Left lung (tissue), 10 donors: ENCODE data around the gene PRTG. TPM values are rescaled to one million over a fixed set of nuclear protein-coding genes. Genes with fewer than 3 reads are reported as not detected.

Experiments used
- ATAC-seq: fragments of 200-7000 bp; cut with Tn5 transposase; one replicate; pipeline ENCODE4 v1.9.1; 2020; ENCODE audit warnings: moderate library complexity
- DNase-seq, 4 donors: peaks; one replicate each; pipeline ENCODE4 v3.0.0-alpha.2; 2013 to 2020
- H3K27ac ChIP-seq, 2 donors: fragments of 200-600 bp; sonication (generic) in 1 of 2; one replicate each; pipeline versions ENCODE4 v1.5.0 to v1.8.0; 2020 to 2021
- H3K27me3 ChIP-seq, 2 donors: fragments of 200-600 bp; sonication (generic) in 1 of 2; one replicate each; pipeline versions ENCODE4 v1.5.0 to v1.8.0; 2020 to 2021
- H3K36me3 ChIP-seq, 2 donors: fragments of 200-600 bp; sonication (generic) in 1 of 2; one replicate each; pipeline versions ENCODE4 v1.5.0 to v1.8.0; 2020 to 2021
- H3K4me1 ChIP-seq, 2 donors: fragments of 200-600 bp; one replicate each; pipeline ENCODE4 v1.8.0; 2021
- H3K4me3 ChIP-seq, 2 donors: fragments of 200-600 bp; sonication (generic) in 1 of 2; one replicate each; pipeline versions ENCODE4 v1.5.0 to v1.8.0; 2020 to 2021; ENCODE audit warnings: mild to moderate bottlenecking in 1 of 2
- H3K9me3 ChIP-seq, 2 donors: fragments of 200-600 bp; sonication (generic) in 1 of 2; one replicate each; pipeline versions ENCODE4 v1.5.0 to v1.8.0; 2020 to 2021
- CTCF ChIP-seq, 2 donors: fragments of 200-600 bp; sonication (generic) in 1 of 2; IDR thresholded peaks; one replicate each; pipeline versions ENCODE4 v1.5.0 to v1.8.0; 2021; ENCODE audit warnings: antibody characterized with exemption in 2 of 2
- intact Hi-C, 2 donors: fragments of 100-400 bp; cut with DNase I; formaldehyde crosslinking; loops; one replicate each; pipeline versions ENCODE4 v1.11.2 to v1.14.2; 2022
- polyA plus RNA-seq, 6 donors: library from polyadenylated mRNA; unstranded; fragments of 120-200 nt; gene quantifications; one replicate each; pipeline ENCODE4 v1.2.1, GENCODE V29; 2013; ENCODE audit not compliant: insufficient read length in 6 of 6
- total RNA-seq, 2 donors: library from RNA; stranded (reverse); fragmentation: NEBNext Ultra II Directional; extraction: Animal tissue kit (Norgen Biotek cat#: 25700); gene quantifications; one replicate each; pipeline ENCODE4 v1.2.1, GENCODE V29; 2021
- donor health status: DM: no; HTN: yes; CAD: no.
- donor health status: DM: no; HTN: no; CAD: no.

The PRTG gene
- total and polyA plus RNA-seq, 8 donors, result 6.7 to 10.7 (median 6.8) TPM

GRCh38 chr15:55707518-55707917 lies 35.4 kb downstream of the PRTG start:
- no peak for TF ChIP-seq CTCF (IDR thresholded peaks at IDR 0.05)
- Histone ChIP-seq H3K4me1 (no peaks in the 10 kb centered on the region), H3K4me3 (no peak overlapping the region), H3K36me3 (no peaks in the 10 kb centered on the region), H3K27me3 (no peaks in the 10 kb centered on the region), H3K9me3 (no peaks in the 10 kb centered on the region), H3K27ac (no peak overlapping the region)
- no peak for ATAC-seq
- DNase-seq, result no peak
- intact Hi-C loops, result no loop called here

DNA sequence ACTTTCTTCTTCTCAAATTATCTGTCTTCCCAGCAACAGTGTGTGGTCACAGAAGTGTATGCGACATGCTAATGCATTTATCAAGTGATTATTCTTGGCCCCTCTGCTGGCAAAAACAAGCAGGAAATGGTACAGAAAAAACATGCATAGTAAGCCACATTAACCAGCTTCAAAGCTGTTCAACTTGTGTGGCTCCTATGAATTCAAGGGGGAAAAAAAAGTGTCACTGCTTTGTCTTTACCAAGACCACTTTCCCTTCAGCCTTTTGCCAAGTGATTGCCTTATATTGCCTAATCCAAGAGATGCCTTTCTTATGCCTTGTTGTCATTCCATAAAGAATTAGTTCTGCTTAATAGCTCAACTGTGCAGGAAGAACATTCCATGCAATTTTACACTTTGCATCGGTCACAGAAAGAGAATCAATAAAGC lies 39.1 kb downstream of the PRTG start:
- no peak for ATAC-seq
- Histone ChIP-seq H3K27ac (no peak overlapping the region), H3K36me3 (no peaks in the 10 kb centered on the region), H3K4me1 (no peaks in the 10 kb centered on the region), H3K9me3 (no peaks in the 10 kb centered on the region), H3K4me3 (no peak overlapping the region), H3K27me3 (no peaks in the 10 kb centered on the region)
- TF ChIP-seq CTCF (IDR thresholded peaks at IDR 0.05), result no peak
- peak in 2 of 4 donors; percentile 5 to 6 for DNase-seq
- intact Hi-C loops, result no loop called here

DNA sequence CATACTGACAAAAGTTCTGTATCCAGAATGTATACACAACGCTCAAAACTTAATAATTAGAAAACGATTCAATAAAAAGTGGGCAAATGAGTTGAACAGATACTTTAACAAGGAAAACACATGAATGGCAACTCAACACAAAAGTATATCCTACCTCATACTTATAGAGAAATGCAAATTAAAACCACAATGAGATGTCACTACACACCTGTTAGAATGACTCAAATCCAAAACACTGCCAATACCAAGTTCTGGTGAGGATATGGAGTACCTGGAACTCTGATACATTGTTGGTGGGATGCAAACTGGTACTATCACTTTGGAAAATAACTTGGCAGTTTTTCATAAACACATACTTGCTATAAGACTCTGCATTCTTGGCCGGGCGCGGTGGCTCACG lies 42.1 kb downstream of the PRTG start:
- DNase-seq, result no peak
- Histone ChIP-seq H3K27ac (no peak overlapping the region), H3K4me3 (no peak overlapping the region), H3K9me3 (no peaks in the 10 kb centered on the region), H3K27me3 (no peaks in the 10 kb centered on the region), H3K4me1 (no peaks in the 10 kb centered on the region), H3K36me3 (no peaks in the 10 kb centered on the region)
- intact Hi-C loops, result no loop called here
- ATAC-seq, result no peak
- no peak for TF ChIP-seq CTCF (IDR thresholded peaks at IDR 0.05)

- no peaks in the 10 kb centered on the region for H3K27me3 ChIP-seq
- no peaks in the 10 kb centered on the region for H3K9me3 ChIP-seq
- H3K4me3 ChIP-seq, result no peak overlapping the region
- ATAC-seq (no peak), DNase-seq (no peak)
- intact Hi-C loops, result no loop called here
- H3K4me1 ChIP-seq, result no peaks in the 10 kb centered on the region
- no peak overlapping the region for H3K27ac ChIP-seq
- TF ChIP-seq CTCF (IDR thresholded peaks at IDR 0.05), result no peak
- H3K36me3 ChIP-seq, result no peaks in the 10 kb centered on the region
Measured at GRCh38 chr15:55698653-55699052, 44.3 kb downstream of the PRTG start.

DNA sequence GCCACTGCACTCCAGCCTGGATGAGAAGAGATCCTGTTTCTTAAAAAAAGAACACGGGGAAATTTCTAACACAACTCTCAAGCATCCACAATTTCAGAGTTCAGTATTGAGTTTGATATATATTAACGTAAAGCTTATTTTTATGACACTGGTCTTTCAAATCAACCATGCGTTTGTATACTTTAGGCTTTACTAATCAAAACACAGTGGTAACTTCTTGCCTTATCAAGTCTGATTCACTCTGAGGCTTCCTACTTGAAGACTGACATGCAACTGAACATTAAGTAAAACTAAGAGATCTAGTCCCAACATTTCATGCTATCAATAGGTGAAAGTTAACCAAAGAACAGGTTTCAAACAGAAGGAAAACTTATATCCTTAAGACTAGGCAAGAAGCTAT lies 46.7 kb downstream of the PRTG start:
- H3K4me3 ChIP-seq, result no peak overlapping the region
- DNase-seq (no peak), ATAC-seq (no peak)
- intact Hi-C loops, result no loop called here
- no peaks in the 10 kb centered on the region for H3K36me3 ChIP-seq
- TF ChIP-seq CTCF (IDR thresholded peaks at IDR 0.05), result no peak
- no peaks in the 10 kb centered on the region for H3K4me1 ChIP-seq
- no peaks in the 10 kb centered on the region for H3K9me3 ChIP-seq
- H3K27me3 ChIP-seq, result no peaks in the 10 kb centered on the region
- no peak overlapping the region for H3K27ac ChIP-seq
